ENCODE measurements around the gene PPARA. TPM values are rescaled to one million over a fixed set of nuclear protein-coding genes. Genes with fewer than 3 reads are reported as not detected.
A peak's percentile ranks its signal among the peaks of the same experiment; 100 is the strongest.

The PPARA gene
- total RNA-seq (14.6 and 17.5 TPM in 2 replicates), polyA plus RNA-seq (7.9 and 10.2 TPM in 2 replicates), polyA minus RNA-seq (ENCODE audit: low replicate concordance) (17.7 and 19.3 TPM in 2 replicates)
- polyA plus RNA-seq (2012): 5.4 and 7.3 TPM in 2 replicates

- peak within 1 kb of the TSS; percentile 19 for H3K27ac ChIP-seq (ENCODE audit: insufficient read depth, low read length)
- peaks cover 2% of the 10 kb centered on the region for H3K4me1 ChIP-seq (ENCODE audit: control insufficient read depth, extremely low read depth, insufficient read depth, low read length)
- peak; percentile 62 to 70 for DNase-seq (ENCODE audit: low read depth in 2 of 2)
- no peaks in the 10 kb centered on the region for H4K20me1 ChIP-seq (ENCODE audit: control insufficient read depth, extremely low read depth, insufficient read depth, low read length)
- peak within 1 kb of the TSS; percentile 81 for H3K4me2 ChIP-seq (ENCODE audit: extremely low read depth, insufficient read depth, low read length)
- H3K9ac ChIP-seq (ENCODE audit: insufficient read depth, low read length): peak within 1 kb of the TSS; percentile 70
- no peaks in the 10 kb centered on the region for H3K9me3 ChIP-seq (ENCODE audit: control insufficient read depth, insufficient read depth, low read depth, low read length)
- H3K27me3 ChIP-seq (ENCODE audit: control insufficient read depth, insufficient read depth, low read length): peaks cover 30% of the 10 kb centered on the region
- TF ChIP-seq CTCF (conservative IDR thresholded peaks at IDR 0.05 in 1 of 2, IDR thresholded peaks at IDR 0.05 in 1 of 2; ENCODE audit: low read depth in 1 of 2, low read length in 2 of 2): no peak
- no peak for TF ChIP-seq EZH2 (IDR thresholded peaks at IDR 0.05; ENCODE audit: low read length, missing control alignments)
- peak within 1 kb of the TSS; percentile 69 to 87 (median 80) for H3K4me3 ChIP-seq (replicated peaks in 1 of 4; ENCODE audit: control extremely low read depth in 1 of 4, insufficient read depth in 1 of 4, low read depth in 3 of 4, low read length in 4 of 4)
- H3K79me2 ChIP-seq (ENCODE audit: control insufficient read depth, insufficient read depth, low read length): no peaks in the 10 kb centered on the region
- no peaks in the 10 kb centered on the region for H3K36me3 ChIP-seq (ENCODE audit: control insufficient read depth, insufficient read depth, low read length)
- H2AFZ ChIP-seq (ENCODE audit: low read length): peak within 1 kb of the TSS; percentile 57
Measured at GRCh38 chr22:46150034-46150654, at the start of gene PPARA. Gene PPARA (plus strand): TSS chr22:46150526. CDS start chr22:46198384, 47,858 bp downstream.

GRCh38 chr22:46102159-46102558 lies 48.2 kb upstream of the PPARA start:
- Histone ChIP-seq H3K4me3 (replicated peaks in 1 of 4; ENCODE audit: control extremely low read depth in 1 of 4, insufficient read depth in 1 of 4, low read depth in 3 of 4, low read length in 4 of 4) (no peak overlapping the region), H3K36me3 (ENCODE audit: control insufficient read depth, insufficient read depth, low read length) (peaks cover 77% of the 10 kb centered on the region), H3K4me1 (ENCODE audit: control insufficient read depth, extremely low read depth, insufficient read depth, low read length) (peaks cover 47% of the 10 kb centered on the region), H4K20me1 (ENCODE audit: control insufficient read depth, extremely low read depth, insufficient read depth, low read length) (peaks cover 2% of the 10 kb centered on the region), H3K4me2 (ENCODE audit: extremely low read depth, insufficient read depth, low read length) (no peak overlapping the region), H3K9me3 (ENCODE audit: control insufficient read depth, insufficient read depth, low read depth, low read length) (no peaks in the 10 kb centered on the region), H3K79me2 (ENCODE audit: control insufficient read depth, insufficient read depth, low read length) (peaks cover 100% of the 10 kb centered on the region), H3K27me3 (ENCODE audit: control insufficient read depth, insufficient read depth, low read length) (no peaks in the 10 kb centered on the region), H3K27ac (ENCODE audit: insufficient read depth, low read length) (peak overlapping the region; percentile 57), H3K9ac (ENCODE audit: insufficient read depth, low read length) (no peak overlapping the region), H2AFZ (ENCODE audit: low read length) (no peak overlapping the region)
- TF ChIP-seq CTCF (conservative IDR thresholded peaks at IDR 0.05 in 1 of 2, IDR thresholded peaks at IDR 0.05 in 1 of 2; ENCODE audit: low read depth in 1 of 2, low read length in 2 of 2) (no peak), EZH2 (IDR thresholded peaks at IDR 0.05; ENCODE audit: low read length, missing control alignments) (no peak)
- no peak for DNase-seq (ENCODE audit: low read depth in 2 of 2)

- Histone ChIP-seq H3K79me2 (ENCODE audit: control insufficient read depth, insufficient read depth, low read length) (peaks cover 100% of the 10 kb centered on the region), H3K4me2 (ENCODE audit: extremely low read depth, insufficient read depth, low read length) (no peak overlapping the region), H4K20me1 (ENCODE audit: control insufficient read depth, extremely low read depth, insufficient read depth, low read length) (peaks cover 2% of the 10 kb centered on the region), H3K27ac (ENCODE audit: insufficient read depth, low read length) (peak overlapping the region; percentile 57), H3K9ac (ENCODE audit: insufficient read depth, low read length) (no peak overlapping the region), H3K36me3 (ENCODE audit: control insufficient read depth, insufficient read depth, low read length) (peaks cover 78% of the 10 kb centered on the region), H3K4me3 (replicated peaks in 1 of 4; ENCODE audit: control extremely low read depth in 1 of 4, insufficient read depth in 1 of 4, low read depth in 3 of 4, low read length in 4 of 4) (no peak overlapping the region), H3K9me3 (ENCODE audit: control insufficient read depth, insufficient read depth, low read depth, low read length) (no peaks in the 10 kb centered on the region), H3K4me1 (ENCODE audit: control insufficient read depth, extremely low read depth, insufficient read depth, low read length) (peaks cover 52% of the 10 kb centered on the region), H2AFZ (ENCODE audit: low read length) (no peak overlapping the region), H3K27me3 (ENCODE audit: control insufficient read depth, insufficient read depth, low read length) (no peaks in the 10 kb centered on the region)
- TF ChIP-seq EZH2 (IDR thresholded peaks at IDR 0.05; ENCODE audit: low read length, missing control alignments) (no peak), CTCF (conservative IDR thresholded peaks at IDR 0.05 in 1 of 2, IDR thresholded peaks at IDR 0.05 in 1 of 2; ENCODE audit: low read depth in 1 of 2, low read length in 2 of 2) (no peak)
- peak in 1 of 2 donors; percentile 67 for DNase-seq (ENCODE audit: low read depth in 2 of 2)
Measured at GRCh38 chr22:46102752-46103151, 47.6 kb upstream of the PPARA start.

Measured in fibroblast of lung (primary cell).